Testis (tissue), 2 donors: ENCODE measurements around the gene MTR.

ENCODE experiments used
- CTCF ChIP-seq, 3 experiments: fragments of 450-650 bp in 2 of 3; fragments of 200-600 bp in 1 of 3; sonication (generic) in 1 of 3; IDR thresholded peaks; one replicate each; pipeline ENCODE4 v1.5.1; 2016 to 2019; ENCODE audit warnings: antibody characterized with exemption in 3 of 3, mild to moderate bottlenecking in 2 of 3, moderate library complexity in 1 of 3
- POLR2A ChIP-seq: fragments of 450-650 bp; IDR thresholded peaks from one replicate; pipeline ENCODE4 v1.6.1; 2017; ENCODE audit warnings: antibody characterized with exemption, mild to moderate bottlenecking, moderate library complexity

- no peak for TF ChIP-seq CTCF (IDR thresholded peaks at IDR 0.05)
- no peak for TF ChIP-seq POLR2A
Measured at GRCh38 chr1:236810018-236810417, 14.9 kb downstream of the MTR start.
